DMS114 treated with DMSO at 0.1 percent for 48 hours (cell line): ENCODE data around the gene CDC42BPA.

ENCODE experiments used
- DNase-seq: peaks from one replicate; lab custom pipeline; 2025; ENCODE audit not compliant: unreplicated experiment; lab: John Stamatoyannopoulos, UW

The CDC42BPA gene

DNA sequence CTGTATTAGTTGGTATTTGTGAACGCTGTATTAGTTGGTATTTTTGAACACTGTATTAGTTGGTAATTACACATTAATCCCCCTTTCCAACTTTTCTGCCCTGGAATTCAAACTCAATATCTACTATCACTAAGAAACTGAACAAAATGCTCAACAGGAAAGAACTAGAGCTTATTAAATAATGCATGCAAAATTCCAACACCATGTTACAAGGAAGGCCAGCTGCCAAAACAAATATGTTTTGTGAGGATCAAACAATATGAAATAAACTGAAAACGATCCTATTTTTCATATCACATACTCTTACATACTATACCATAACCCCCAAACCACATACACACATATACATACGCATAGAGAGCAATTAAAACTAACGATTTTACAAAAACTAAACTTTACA lies 104.9 kb downstream of the CDC42BPA start:
- DNase-seq, result no peak

DNA sequence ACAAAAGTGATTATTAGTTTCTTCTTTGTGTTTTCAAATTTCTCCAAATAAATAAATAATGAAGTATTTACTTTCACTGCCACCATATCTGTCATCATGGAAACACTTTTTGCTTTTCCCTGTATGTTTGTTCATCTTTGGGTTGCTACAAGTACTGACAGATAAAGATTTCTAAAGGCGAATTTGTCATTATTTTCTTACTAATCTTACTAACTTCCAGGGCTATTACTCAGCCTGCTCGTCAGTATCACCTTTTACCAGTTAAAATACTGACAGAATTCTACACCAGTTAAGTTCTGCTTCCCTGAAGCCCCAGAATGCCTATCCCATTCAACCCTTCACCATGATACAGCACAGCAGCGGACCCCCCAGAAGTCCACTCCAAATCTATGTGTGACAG lies 106.1 kb downstream of the CDC42BPA start:
- no peak for DNase-seq

DNA sequence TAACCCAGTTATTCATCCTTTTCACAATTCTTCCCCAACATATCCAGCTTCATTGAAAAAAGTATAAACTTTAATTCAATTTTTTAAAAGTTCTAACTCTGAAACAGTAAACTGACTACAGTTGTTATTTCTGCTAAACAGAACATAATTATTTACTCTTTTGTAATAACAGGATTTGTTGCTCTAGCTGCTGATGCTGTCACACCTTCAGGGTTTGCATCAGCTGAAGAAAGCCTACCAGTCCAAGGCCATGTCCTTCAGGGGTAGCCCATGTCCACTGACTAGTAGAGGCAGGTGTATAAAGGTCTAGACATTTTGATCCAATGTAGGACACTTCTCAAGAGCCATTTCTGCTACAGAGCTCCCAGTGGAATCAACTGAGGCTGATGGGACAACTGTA lies 107.7 kb downstream of the CDC42BPA start:
- DNase-seq, result no peak

DNA sequence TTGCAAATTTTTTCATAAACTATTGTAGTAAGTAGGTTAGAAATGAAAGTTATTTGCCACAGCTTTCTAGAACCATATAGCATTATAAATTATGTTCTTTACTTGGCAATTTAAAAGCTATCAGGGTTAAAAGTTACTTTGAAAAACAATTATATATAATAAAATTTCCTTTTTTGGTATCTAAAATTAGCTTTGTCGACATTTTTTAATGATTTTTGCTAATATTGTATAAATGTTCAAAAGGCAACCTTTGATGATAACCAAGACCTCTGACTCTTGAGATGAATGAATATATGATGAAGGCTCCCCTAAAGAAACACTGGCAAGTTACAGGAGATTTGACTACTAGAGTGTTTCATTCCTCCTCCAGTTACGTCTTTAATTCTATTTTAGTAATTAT lies 121.2 kb downstream of the CDC42BPA start:
- no peak for DNase-seq

DNA sequence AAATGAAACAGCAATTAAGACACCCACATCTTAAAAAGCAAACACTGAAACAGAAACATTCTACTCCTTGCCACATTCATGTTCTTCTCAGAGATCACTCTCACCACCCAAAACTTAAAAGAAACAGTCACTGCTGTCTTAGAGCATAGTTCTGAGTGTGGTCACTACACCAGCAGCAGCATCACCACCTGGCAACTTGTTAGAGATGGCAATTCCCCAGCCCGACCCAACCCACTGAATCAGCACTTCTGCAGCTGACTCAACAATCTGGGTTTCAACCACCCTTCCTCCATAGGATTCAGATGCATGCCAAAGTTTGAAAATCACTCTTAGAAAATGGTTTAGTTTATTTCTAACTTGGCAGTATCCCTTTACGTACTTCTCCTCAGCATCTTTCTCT lies 126.1 kb downstream of the CDC42BPA start:
- DNase-seq, result no peak

DNA sequence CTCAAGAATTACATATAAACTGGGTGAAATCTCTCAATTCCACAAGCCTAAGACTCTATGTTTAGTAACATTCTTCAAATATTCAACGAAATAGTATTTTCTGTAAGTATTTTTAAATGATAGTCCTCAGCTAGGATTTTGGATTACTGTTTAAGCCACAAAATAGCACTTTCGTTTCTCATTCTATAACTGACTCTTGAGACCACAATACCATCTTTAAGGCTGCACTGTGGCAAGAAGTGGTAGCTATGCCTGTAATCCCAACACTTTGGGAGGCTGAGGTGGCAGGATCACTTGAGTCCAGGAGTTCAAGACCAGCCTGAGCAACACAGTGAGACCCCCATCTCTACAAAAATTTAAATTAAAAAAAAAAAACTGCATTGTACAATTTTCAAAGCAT lies 126.7 kb downstream of the CDC42BPA start:
- DNase-seq, result no peak

DNA sequence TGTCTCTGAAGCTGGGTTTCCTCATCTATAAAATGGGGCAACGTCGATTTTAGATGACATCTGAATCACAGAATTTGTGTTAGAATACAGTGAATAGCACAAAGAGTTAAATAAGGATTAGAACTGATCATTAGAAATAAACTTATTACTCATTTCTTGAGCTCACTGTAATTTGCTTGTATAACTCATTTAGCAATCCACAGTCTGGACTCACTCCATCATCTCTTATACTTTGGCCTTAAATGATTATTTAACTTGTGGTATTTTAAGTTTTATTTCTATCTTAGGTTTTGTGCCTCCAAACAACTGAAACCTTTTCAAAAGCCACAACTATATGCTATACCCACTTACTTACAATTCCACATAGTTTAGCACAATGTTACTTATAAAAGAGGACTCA lies 128.0 kb downstream of the CDC42BPA start:
- no peak for DNase-seq

DNA sequence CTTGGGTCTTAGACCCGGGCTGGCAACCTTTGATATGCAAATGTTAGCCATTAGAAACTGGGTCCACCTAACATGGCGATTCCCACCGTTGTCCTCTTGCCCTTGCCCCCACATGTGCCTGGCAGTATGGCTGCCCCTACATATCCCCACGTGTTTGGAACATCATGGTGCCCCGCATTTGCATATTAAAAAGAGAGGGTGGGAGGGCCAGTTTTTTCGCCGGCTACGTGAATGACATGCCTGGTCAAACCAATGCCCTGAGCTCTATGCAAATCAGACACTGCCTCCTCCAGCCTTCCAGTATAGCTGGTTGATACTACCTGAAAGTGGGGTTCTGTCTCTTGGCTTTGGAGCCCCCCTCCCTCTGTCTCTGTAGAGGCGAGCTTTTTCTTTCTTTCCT lies 133.0 kb downstream of the CDC42BPA start:
- DNase-seq, result no peak

DNA sequence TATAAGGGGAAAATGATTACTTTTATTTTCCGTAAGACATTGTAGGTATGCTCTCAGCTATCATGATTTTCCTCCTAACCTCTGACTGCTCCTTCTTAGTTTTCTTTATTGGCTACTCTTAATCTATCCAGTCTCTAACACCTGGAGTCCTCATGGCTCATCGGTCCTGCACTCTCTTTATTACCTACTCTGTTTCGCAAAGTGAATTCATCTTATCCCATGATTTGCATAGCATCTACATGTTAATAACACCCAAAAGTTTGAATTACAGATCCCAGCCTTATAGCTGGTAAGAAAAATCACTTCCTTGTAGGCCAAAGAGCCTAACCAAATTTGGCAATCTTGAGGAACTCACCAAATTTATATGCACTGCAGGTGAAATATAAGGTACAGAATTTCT lies 136.3 kb downstream of the CDC42BPA start:
- no peak for DNase-seq

DNA sequence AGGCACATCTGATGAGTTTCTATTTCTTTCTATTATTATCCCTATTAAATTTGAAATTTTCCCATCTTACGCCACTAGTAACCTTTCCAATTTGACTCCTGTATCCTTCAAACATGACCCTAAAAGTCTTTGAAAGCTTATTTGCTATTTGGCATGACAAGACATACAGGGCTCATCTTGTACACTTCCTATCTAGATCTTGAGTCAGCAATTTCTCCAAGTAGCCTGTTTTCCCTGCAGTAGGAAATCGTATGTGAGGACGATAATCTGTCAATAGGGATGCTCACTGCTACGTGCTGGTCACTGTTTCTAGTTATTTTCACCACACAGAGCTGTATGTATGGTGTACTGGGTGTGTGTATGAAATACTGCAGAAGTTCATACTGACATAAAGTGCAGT lies 142.7 kb downstream of the CDC42BPA start:
- no peak for DNase-seq

DNA sequence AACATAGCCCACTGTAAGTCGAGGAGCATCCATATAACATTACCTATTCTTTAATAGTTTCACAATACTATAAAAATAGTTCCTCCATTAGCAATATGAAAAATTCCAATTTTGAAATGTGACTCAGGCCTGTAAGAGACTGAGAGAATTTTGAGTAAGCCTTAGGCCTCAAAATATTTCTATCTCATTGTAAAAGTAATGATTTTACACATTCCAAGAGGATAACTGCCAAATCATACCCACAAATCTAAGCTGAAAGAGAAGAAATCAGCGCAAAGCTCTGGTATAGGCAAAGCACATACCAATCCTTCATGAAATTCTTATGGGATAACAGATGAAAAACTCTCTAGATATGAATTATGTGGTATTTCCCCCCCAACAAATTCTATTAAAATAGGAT lies 144.1 kb downstream of the CDC42BPA start:
- DNase-seq, result no peak

DNA sequence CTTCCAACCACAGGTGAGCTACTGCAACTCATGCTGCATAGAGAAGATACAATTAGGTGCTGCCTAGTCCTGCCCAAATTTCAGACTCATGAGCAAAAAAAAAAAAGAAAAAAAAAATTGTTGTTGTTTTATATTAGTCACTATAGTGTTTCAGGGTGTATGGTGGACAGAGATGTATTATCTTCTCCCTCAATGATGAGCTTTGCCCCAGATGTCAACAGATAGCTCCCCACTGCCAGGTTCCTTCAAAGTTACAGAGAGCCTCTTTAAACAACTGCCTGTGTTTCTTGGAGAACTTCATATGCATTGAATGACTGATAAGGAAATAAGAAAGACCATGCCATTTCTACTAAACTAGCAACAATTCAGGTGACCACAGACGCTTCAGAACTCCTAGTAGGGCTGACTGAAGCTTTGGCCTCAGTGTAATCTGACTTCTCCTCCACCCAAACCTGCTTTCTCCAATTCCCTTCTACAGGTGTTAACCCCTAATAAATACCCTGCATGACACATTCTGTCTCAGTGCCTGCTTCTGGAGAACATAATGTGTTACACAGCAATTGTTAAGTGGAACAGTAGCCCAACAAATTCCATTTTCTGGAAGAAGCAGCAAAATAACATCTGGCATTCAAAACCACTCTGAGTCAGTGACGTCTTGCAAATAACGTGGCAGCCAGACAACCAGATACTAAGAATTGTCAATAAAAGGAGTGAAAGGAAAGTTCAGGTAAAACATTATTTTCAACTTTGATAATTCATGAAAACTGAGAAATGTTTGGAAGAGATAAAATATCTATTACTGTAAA lies 147.7 kb downstream of the CDC42BPA start:
- DNase-seq, result no peak

DNA sequence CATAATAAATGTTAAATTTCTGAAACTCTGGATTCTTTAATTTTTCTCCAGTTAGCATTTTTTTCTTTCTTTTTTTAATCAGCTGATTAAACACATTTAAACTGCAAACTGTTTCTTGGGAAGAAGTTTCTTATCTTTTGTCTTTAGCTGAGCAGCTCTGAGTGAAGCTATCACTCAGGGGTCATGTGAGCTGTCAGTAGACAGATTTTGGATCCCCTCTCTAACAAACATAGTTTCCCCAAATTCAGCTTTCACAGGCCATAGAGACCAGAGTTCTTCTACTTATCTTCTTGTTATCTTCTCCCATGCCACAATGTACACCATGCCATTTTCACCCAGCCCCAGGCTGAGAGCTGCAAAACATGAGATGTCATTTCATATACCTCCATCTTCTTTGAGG lies 148.9 kb downstream of the CDC42BPA start:
- DNase-seq, result no peak

DNA sequence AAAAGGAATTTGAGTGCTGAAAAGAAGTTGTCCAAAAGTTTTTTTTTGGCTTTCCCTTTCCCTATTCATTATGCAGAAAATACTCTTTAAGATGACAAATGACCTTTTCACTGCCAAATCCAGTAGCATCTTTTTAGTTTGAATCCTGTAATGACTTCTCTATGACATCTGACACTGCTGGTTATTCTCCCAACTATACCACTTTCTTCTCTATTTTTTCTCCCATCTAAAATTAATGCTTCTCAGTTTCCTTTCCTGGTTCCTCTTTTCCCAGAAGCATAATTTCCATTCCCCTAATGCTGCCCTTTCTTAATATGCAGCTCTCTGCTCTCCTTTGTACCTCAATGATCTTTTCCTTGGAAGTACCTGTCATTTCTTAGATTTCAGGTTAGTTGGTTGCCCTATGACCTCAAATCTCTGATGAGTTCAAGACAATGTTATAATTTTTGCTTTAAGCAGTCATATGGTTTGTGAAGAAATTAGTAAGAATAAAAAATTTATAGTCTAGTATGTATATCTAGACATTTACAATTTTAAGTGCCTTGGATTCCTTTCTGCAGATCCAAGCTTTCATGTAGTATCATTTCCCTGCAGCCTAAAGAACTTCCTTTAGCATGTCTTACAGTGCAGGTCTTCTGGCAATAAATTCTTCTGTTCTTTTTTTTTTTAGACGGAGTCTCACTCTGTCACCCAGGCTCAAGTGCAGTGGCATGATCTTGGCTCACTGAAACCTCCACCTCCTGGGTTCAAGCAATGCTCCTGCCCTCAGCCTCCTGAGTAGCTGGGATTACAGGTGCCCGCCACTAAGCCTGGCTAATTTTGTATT lies 150.8 kb downstream of the CDC42BPA start:
- no peak for DNase-seq

DNA sequence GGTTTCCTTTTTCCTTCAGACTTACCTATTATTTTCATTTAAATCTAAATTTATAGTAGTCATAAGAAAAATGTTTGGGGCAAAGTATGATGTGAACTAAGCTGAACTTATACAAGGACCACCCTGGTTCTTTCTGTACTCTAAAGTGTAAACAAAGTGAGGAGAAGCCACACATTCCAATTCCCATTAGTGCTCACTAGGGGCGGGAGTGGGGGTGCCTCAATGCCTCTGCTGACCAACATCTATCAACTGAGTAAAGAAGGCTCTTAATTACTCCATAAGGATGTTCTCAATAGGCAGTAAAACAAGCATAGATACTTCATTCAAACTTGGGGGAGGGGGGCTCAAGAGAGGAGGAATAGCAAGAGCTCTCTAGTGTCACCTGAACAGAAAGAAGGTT lies 151.7 kb downstream of the CDC42BPA start:
- DNase-seq, result no peak

DNA sequence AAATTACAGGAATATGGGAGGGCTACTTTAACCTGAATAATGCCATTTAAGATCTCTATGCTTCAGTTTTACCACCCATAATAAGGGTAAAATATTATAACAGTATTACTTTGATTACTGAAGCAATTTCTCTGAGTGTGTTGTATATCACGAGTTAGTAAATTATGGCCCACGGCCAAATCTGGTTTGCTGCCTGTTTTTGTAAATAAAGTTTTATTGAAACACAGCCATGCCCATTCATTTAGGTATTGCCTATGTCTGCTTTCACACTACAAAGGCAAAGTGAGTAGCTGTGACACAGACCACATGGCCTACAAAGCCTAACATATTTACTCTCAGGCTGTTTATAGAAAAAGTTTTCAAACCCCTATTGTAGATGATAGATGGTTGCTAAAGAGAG lies 156.8 kb downstream of the CDC42BPA start:
- DNase-seq, result no peak

DNA sequence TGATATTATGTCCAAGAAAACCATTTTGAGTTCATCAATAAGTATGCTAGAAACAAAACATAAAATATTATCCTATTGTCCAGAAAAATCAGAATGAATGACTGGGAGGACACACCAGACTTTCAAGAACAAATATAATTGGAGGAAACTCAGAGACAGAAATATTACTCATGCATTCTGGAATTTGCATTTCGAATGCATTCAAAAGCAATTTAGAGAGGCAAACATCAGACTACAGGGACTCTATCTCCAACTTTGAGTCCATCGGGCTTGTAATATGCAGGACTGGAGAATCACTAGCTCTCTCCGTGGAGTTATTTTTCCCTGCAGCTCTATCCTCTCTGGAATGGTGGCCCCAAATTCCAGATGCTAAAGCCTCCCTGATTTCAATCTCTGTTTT lies 161.8 kb downstream of the CDC42BPA start:
- no peak for DNase-seq

DNA sequence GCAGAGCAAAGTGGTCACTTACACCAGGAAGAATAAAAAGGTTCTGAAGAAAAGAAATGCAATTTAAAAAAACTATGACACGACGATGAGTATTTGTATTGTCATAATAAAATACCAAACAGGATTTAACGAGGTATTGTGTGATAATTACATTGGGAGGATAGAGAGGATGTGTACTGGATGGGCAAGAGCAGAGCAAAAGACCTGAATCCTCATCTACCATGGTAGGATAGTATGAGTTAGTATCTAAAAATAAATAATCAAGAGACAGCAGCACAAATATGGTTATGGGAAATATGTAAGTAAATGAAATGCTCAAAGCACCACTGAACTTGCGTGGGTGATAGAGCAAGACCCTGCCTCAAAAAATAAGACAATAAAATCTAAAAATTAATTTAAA lies 162.6 kb downstream of the CDC42BPA start:
- DNase-seq, result no peak

DNA sequence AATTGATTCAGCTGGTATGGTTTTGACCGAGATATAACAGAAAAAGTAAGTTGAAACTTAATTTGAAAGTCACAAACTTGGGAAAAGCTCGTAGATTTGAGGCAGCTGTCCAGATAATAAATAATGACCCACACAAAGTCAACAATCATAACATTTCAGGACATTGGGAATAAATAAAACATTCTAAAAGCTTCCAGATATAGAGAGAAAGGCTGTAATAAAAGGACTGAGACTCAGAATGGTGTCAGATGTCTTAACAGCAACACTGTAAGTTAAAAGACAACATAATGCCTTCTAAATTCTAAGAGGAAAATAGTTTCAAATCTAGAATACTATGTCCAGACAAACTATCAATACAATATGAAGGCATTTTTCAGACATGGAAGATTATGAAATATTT lies 163.3 kb downstream of the CDC42BPA start:
- DNase-seq, result no peak

DNA sequence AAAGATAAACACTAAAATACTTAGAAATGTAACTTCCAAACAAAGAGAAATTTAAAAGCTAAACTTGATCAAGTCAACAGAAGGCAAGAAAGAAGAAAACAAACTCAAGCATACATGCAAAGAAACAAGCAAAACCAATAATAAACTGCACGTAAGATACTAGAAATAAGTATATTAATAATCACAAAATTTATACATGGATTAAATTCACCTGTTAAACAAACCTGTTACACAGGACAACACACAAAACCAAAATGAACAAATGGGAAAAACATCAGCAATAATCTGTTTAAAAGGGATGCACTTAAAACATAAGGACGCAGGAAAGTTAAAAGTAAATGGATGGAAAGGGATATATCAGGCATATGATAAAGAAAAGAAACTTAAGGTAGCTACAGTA lies 165.8 kb downstream of the CDC42BPA start:
- no peak for DNase-seq

DNA sequence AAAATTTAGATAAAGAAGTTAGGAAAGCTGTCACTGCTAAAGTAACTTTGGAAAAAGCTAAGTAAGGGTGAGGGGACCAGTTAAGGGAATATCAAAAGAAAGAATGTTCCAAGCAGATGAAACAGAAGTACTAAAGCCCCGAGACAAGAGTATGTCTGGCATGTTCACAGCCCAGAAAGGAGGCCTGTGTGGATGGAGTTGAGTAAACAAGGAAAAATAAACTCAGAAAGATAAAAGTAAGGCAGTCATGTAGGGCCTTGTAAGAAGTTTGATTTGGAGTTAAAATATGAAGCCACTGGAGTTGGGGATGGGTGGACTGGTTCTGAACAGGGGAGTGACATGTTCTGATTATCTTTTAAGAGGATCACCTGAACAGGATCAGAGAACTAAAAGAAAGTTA lies 177.9 kb downstream of the CDC42BPA start:
- DNase-seq, result no peak

DNA sequence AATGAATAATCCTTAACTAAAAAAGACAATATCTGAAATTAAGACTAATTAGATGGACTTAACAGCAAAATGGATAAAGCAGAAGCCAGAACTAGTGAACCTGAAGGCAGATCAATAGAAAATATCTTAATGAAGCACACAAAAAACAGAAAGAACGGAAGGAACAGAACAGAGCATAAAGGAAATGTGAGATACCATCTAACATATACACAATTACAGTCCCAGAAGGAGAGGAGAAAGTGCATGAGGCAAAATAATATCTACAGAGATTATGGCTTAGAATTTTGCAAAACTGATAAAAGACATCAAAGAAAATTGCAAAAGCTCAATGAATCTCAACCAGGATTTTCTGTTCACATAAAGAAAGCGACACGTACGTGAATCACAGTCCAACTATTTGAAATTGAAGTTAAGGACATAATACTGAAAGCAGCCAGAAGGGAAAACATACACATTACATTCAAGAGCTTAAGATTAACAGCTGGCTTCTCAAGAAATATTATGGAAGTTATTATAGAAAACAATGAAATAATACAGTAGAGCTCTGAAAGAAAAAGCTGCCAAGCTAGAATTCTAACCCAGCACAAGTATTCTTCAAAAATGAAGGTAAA lies 182.0 kb downstream of the CDC42BPA start:
- DNase-seq, result no peak
